ENCODE results near the gene AKNA.

- TF ChIP-seq REST (IDR thresholded peaks at IDR 0.05; ENCODE audit: borderline replicate concordance) (no peak), CTCF (IDR thresholded peaks at IDR 0.05; ENCODE audit: poor library complexity, severe bottlenecking) (no peak)
These were observed 13.0 kb upstream of the AKNA start for GRCh38 chr9:114400772-114401171.
